ENCODE results near the gene FOXP2.

FOXP2 gene

GRCh38 chr7:114413761-114414155 is 857 bp upstream of the FOXP2 start:
- no peak overlapping the region for H3K4me3 ChIP-seq (ENCODE audit: low read depth, low read length)
- DNase-seq (ENCODE audit: low read depth, low spot score), result no peak
- TF ChIP-seq CTCF (IDR thresholded peaks at IDR 0.05; ENCODE audit: insufficient read depth, low read length, missing control alignments), result no peak
- CTCF ChIA-PET, result interaction anchor here (0.8 kb wide), 1 partner anchor 13 kb away, joined by 5 read pairs; no protein-coding TSS in a partner anchor
- POLR2A ChIA-PET, result no interaction called here

- no peak for TF ChIP-seq CTCF (IDR thresholded peaks at IDR 0.05; ENCODE audit: insufficient read depth, low read length, missing control alignments)
- POLR2A ChIA-PET, result no interaction called here
- CTCF ChIA-PET, result no interaction called here
- no peak overlapping the region for H3K4me3 ChIP-seq (ENCODE audit: low read depth, low read length)
- no peak for DNase-seq (ENCODE audit: low read depth, low spot score)
These were observed 712 bp downstream of the FOXP2 start for GRCh38 chr7:114415064-114415989.

- DNase-seq (ENCODE audit: low read depth, low spot score), result no peak
- ChIA-PET POLR2A (no interaction called here), CTCF (no interaction called here)
- no peak for TF ChIP-seq CTCF (IDR thresholded peaks at IDR 0.05; ENCODE audit: insufficient read depth, low read length, missing control alignments)
- H3K4me3 ChIP-seq (ENCODE audit: low read depth, low read length), result no peak overlapping the region
These were observed 1.7 kb downstream of the FOXP2 start for GRCh38 chr7:114416129-114416990.

- no peak for TF ChIP-seq CTCF (IDR thresholded peaks at IDR 0.05; ENCODE audit: insufficient read depth, low read length, missing control alignments)
- DNase-seq (ENCODE audit: low read depth, low spot score), result no peak
- no peak overlapping the region for H3K4me3 ChIP-seq (ENCODE audit: low read depth, low read length)
- CTCF ChIA-PET, result no interaction called here
- POLR2A ChIA-PET, result no interaction called here
These were observed 2.7 kb downstream of the FOXP2 start for GRCh38 chr7:114417290-114417689.

- H3K4me3 ChIP-seq (ENCODE audit: low read depth, low read length), result no peak overlapping the region
- ChIA-PET POLR2A (no interaction called here), CTCF (no interaction called here)
- TF ChIP-seq CTCF (IDR thresholded peaks at IDR 0.05; ENCODE audit: insufficient read depth, low read length, missing control alignments), result no peak
- no peak for DNase-seq (ENCODE audit: low read depth, low spot score)
These were observed 3.5 kb downstream of the FOXP2 start for GRCh38 chr7:114418117-114418516.

Data from AG04449 (cell line).